ENCODE data around the gene COPS3. TPM values are rescaled to one million over a fixed set of nuclear protein-coding genes. Genes with fewer than 3 reads are reported as not detected.

The COPS3 gene
- total and polyA plus RNA-seq, 9 donors, result 38.1 to 68.8 (median 49.9) TPM

GRCh38 chr17:17320911-17321220 is 39.8 kb upstream of the COPS3 start:
- Histone ChIP-seq H3K4me3 (no peak overlapping the region), H3K27ac (no peak overlapping the region), H3K27me3 (no peaks in the 10 kb centered on the region), H3K4me1 (ENCODE audit: insufficient read depth) (no peaks in the 10 kb centered on the region), H3K36me3 (no peaks in the 10 kb centered on the region), H3K9me3 (no peaks in the 10 kb centered on the region)
- TF ChIP-seq POLR2A (IDR thresholded peaks at IDR 0.05), result no peak
- TF ChIP-seq EP300 (IDR thresholded peaks at IDR 0.05), result no peak
- no peak for TF ChIP-seq CTCF (IDR thresholded peaks at IDR 0.05)
- WGBS, 3 donors, result 59 to 71% (median 62%) methylated on average over 10 of the region's 10 CpGs
- peak in 2 of 5 donors; percentile 6 to 27 for DNase-seq
- intact Hi-C loops (cut with DNase I), result no loop called here

GRCh38 chr17:17320188-17320910 is 39.3 kb upstream of the COPS3 start:
- Histone ChIP-seq H3K27me3 (no peaks in the 10 kb centered on the region), H3K4me3 (no peak overlapping the region), H3K9me3 (no peaks in the 10 kb centered on the region), H3K36me3 (no peaks in the 10 kb centered on the region), H3K4me1 (ENCODE audit: insufficient read depth) (no peaks in the 10 kb centered on the region), H3K27ac (no peak overlapping the region)
- 89 to 91% (median 90%) methylated on average over 16 of the region's 16 CpGs for WGBS, 3 donors
- intact Hi-C loops (cut with DNase I), result no loop called here
- DNase-seq, result peak in 1 of 5 donors; percentile 3
- TF ChIP-seq CTCF (IDR thresholded peaks at IDR 0.05), result no peak
- TF ChIP-seq EP300 (IDR thresholded peaks at IDR 0.05), result no peak
- TF ChIP-seq POLR2A (IDR thresholded peaks at IDR 0.05), result no peak

GRCh38 chr17:17315142-17315821 is 34.2 kb upstream of the COPS3 start:
- Histone ChIP-seq H3K4me3 (no peak overlapping the region), H3K9me3 (no peaks in the 10 kb centered on the region), H3K27ac (no peak overlapping the region), H3K27me3 (no peaks in the 10 kb centered on the region), H3K4me1 (ENCODE audit: insufficient read depth) (no peaks in the 10 kb centered on the region), H3K36me3 (no peaks in the 10 kb centered on the region)
- DNase-seq, result no peak
- intact Hi-C loops (cut with DNase I), result no loop called here
- no peak for TF ChIP-seq CTCF (IDR thresholded peaks at IDR 0.05)
- no peak for TF ChIP-seq EP300 (IDR thresholded peaks at IDR 0.05)
- TF ChIP-seq POLR2A (IDR thresholded peaks at IDR 0.05), result no peak
- WGBS, 3 donors, result 90 to 95% (median 91%) methylated on average over 6 of the region's 6 CpGs

GRCh38 chr17:17314501-17315071 is 33.5 kb upstream of the COPS3 start:
- Histone ChIP-seq H3K4me1 (ENCODE audit: insufficient read depth) (no peaks in the 10 kb centered on the region), H3K36me3 (no peaks in the 10 kb centered on the region), H3K9me3 (no peaks in the 10 kb centered on the region), H3K27me3 (no peaks in the 10 kb centered on the region), H3K4me3 (no peak overlapping the region), H3K27ac (no peak overlapping the region)
- intact Hi-C loops (cut with DNase I), result no loop called here
- DNase-seq, result no peak
- 65 to 73% (median 73%) methylated on average over 5 of the region's 5 CpGs for WGBS, 3 donors
- TF ChIP-seq CTCF (IDR thresholded peaks at IDR 0.05), result no peak
- no peak for TF ChIP-seq EP300 (IDR thresholded peaks at IDR 0.05)
- TF ChIP-seq POLR2A (IDR thresholded peaks at IDR 0.05), result no peak

Measured in ovary (tissue), 9 donors.